HUDEP-2 (cell line): ENCODE results near the gene STEAP2.

Experiments
- DNase-seq, 76 experiments: peaks; one replicate each; lab custom pipeline; 2025; ENCODE audit not compliant: unreplicated experiment in 76 of 76; lab: John Stamatoyannopoulos, UW

Gene STEAP2

GRCh38 chr7:90192876-90193750 is 18.4 kb upstream of the STEAP2 start:
- DNase-seq, result no peak

GRCh38 chr7:90194911-90195809 is 16.4 kb upstream of the STEAP2 start:
- DNase-seq, result no peak

GRCh38 chr7:90201500-90202195 is 9.9 kb upstream of the STEAP2 start:
- no peak for DNase-seq

- DNase-seq, result no peak
Observed at GRCh38 chr7:90207956-90208355, 3.6 kb upstream of the STEAP2 start.

GRCh38 chr7:90209776-90210175 is 1.8 kb upstream of the STEAP2 start:
- no peak for DNase-seq

- DNase-seq, result no peak
Observed at GRCh38 chr7:90210475-90210874, 1.1 kb upstream of the STEAP2 start.

- no peak for DNase-seq
Observed at GRCh38 chr7:90210981-90211380, 559 bp upstream of the STEAP2 start.

- DNase-seq, result no peak
Observed at GRCh38 chr7:90212149-90212495, 582 bp downstream of the STEAP2 start.

- DNase-seq, result no peak
Observed at GRCh38 chr7:90213521-90213920, 2.0 kb downstream of the STEAP2 start.

GRCh38 chr7:90216080-90216674 is 4.6 kb downstream of the STEAP2 start:
- no peak for DNase-seq

GRCh38 chr7:90216771-90217170 is 5.2 kb downstream of the STEAP2 start:
- no peak for DNase-seq

- no peak for DNase-seq
Observed at GRCh38 chr7:90222390-90222789, 10.8 kb downstream of the STEAP2 start.

GRCh38 chr7:90222811-90223725 is 11.5 kb downstream of the STEAP2 start:
- no peak for DNase-seq

GRCh38 chr7:90224195-90224594 is 12.7 kb downstream of the STEAP2 start:
- no peak for DNase-seq

GRCh38 chr7:90225181-90225580 is 13.6 kb downstream of the STEAP2 start:
- no peak for DNase-seq

- no peak for DNase-seq
Observed at GRCh38 chr7:90225601-90226000, 14.1 kb downstream of the STEAP2 start.

GRCh38 chr7:90227259-90227658 is 15.7 kb downstream of the STEAP2 start:
- no peak for DNase-seq

- DNase-seq, result no peak
Observed at GRCh38 chr7:90229682-90230081, 18.1 kb downstream of the STEAP2 start.

- no peak for DNase-seq
Observed at GRCh38 chr7:90230834-90231233, 19.3 kb downstream of the STEAP2 start.

- no peak for DNase-seq
Observed at GRCh38 chr7:90231304-90231703, 19.8 kb downstream of the STEAP2 start.
